ENCODE data around the gene CCSER2. TPM values are rescaled to one million over a fixed set of nuclear protein-coding genes. Genes with fewer than 3 reads are reported as not detected.

Gene CCSER2
- polyA plus RNA-seq, 1 of the 3 experiments (the other 2 are of a cell fraction), result 8.5 TPM

DNA sequence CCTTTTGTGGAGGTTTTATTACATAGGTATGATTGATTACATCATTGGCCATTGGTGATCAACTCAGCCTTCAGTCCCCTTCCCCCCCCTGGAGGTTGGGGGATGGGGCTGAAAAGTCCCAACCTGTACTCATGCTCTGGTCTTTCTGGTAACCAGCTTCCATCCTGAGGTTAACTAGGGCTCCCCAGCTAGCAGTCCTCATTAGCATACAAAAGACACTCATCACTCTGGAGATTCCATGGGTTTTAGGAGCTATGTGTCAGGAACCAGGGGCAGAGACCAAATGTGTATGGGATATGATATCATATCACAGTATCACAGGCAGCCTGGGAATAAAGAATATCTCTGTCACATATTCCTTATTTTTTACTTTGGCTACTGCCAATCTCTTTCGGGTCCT, 13.6 kb downstream of the CCSER2 start:
- H4K20me1 ChIP-seq (ENCODE audit: insufficient read depth), result peaks cover 80% of the 10 kb centered on the region
- no peak for DNase-seq
- H3K9ac ChIP-seq, result no peak overlapping the region
- WGBS (ENCODE audit: low lambda C conversion rate), result 97% methylated on average over 1 of the region's 1 CpG
- no peak overlapping the region for H2AFZ ChIP-seq (ENCODE audit: low read depth)
- ChIA-PET CTCF (interaction anchor here (1.2 to 3.2 kb wide), 3 partner anchors 11 to 195 kb away, joined by 4 to 10 read pairs (median 6); no protein-coding TSS in a partner anchor), POLR2A (no interaction called here)
- TF ChIP-seq MXI1 (IDR thresholded peaks at IDR 0.05; ENCODE audit: low read depth, low read length), result no peak
- TF ChIP-seq RXRA (IDR thresholded peaks at IDR 0.05; ENCODE audit: borderline replicate concordance, low read depth), result no peak
- no peak for TF ChIP-seq MAX (IDR thresholded peaks at IDR 0.05; ENCODE audit: low read depth)
- TF ChIP-seq TAF1 (IDR thresholded peaks at IDR 0.05; ENCODE audit: borderline replicate concordance, low read depth, low read length), result no peak
- TF ChIP-seq RCOR1 (IDR thresholded peaks at IDR 0.05; ENCODE audit: low read length), result no peak
- H3F3A ChIP-seq (replicated peaks; ENCODE audit: insufficient read depth), result peaks cover 7% of the 10 kb centered on the region
- H3K9me3 ChIP-seq, result no peaks in the 10 kb centered on the region
- H3K27me3 ChIP-seq (ENCODE audit: insufficient read depth), result no peaks in the 10 kb centered on the region
- H3K79me2 ChIP-seq (ENCODE audit: insufficient read depth), result peaks cover 99% of the 10 kb centered on the region
- H3K4me3 ChIP-seq (ENCODE audit: low read depth in 2 of 2, low read length in 1 of 2), result no peak overlapping the region
- H3K9me2 ChIP-seq, result no peaks in the 10 kb centered on the region
- peak overlapping the region; percentile 10; the same call in 1 of the 2 replicates for H3K4me2 ChIP-seq
- H3K27ac ChIP-seq (ENCODE audit: low read depth in 2 of 2, low read length in 1 of 2), result no peak overlapping the region
- H3K4me1 ChIP-seq (ENCODE audit: control insufficient read depth in 1 of 2, insufficient read depth in 2 of 2, low read depth in 1 of 2, low read length in 1 of 2), result peaks cover 4 to 16% of the 10 kb centered on the region in 2 experiments; a peak in 3 of 4 replicates
- H3K36me3 ChIP-seq (replicated peaks in 1 of 2; ENCODE audit: control insufficient read depth in 1 of 2, insufficient read depth in 2 of 2, low read length in 1 of 2), result no peaks in the 10 kb centered on the region

DNA sequence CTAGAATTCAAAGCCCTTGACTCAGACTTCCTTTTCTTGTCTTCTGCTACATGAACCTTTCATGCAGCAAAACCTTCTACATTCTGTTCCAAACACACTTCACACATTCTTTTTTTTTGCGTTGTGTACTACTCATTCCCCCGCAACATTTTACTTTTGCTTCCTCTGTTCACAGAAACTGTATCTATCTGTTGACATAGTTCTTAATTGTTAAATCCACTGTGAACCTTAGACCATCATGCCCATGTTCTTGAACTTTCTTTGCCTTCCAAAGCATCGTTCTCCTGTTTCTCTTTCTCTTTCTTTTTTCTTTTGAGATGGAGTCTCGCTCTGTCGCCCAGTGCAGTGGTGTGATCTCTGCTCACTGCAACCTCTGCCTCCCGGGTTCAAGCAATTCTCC, 14.2 kb downstream of the CCSER2 start:
- Histone ChIP-seq H2AFZ (ENCODE audit: low read depth) (no peak overlapping the region), H3K4me1 (ENCODE audit: control insufficient read depth in 1 of 2, insufficient read depth in 2 of 2, low read depth in 1 of 2, low read length in 1 of 2) (peaks cover 0 to 13% of the 10 kb centered on the region in 2 experiments; a peak in 1 of 4 replicates), H3K9me2 (no peaks in the 10 kb centered on the region), H3K36me3 (replicated peaks in 1 of 2; ENCODE audit: control insufficient read depth in 1 of 2, insufficient read depth in 2 of 2, low read length in 1 of 2) (no peaks in the 10 kb centered on the region), H3K4me3 (ENCODE audit: low read depth in 2 of 2, low read length in 1 of 2) (no peak overlapping the region), H3K27me3 (ENCODE audit: insufficient read depth) (no peaks in the 10 kb centered on the region), H3K79me2 (ENCODE audit: insufficient read depth) (peaks cover 98% of the 10 kb centered on the region), H3K4me2 (peak overlapping the region; percentile 10; the same call in 1 of the 2 replicates), H3K27ac (ENCODE audit: low read depth in 2 of 2, low read length in 1 of 2) (no peak overlapping the region), H4K20me1 (ENCODE audit: insufficient read depth) (peaks cover 74% of the 10 kb centered on the region), H3K9ac (no peak overlapping the region), H3F3A (replicated peaks; ENCODE audit: insufficient read depth) (peaks cover 1% of the 10 kb centered on the region), H3K9me3 (no peaks in the 10 kb centered on the region)
- TF ChIP-seq, protein P1, sequence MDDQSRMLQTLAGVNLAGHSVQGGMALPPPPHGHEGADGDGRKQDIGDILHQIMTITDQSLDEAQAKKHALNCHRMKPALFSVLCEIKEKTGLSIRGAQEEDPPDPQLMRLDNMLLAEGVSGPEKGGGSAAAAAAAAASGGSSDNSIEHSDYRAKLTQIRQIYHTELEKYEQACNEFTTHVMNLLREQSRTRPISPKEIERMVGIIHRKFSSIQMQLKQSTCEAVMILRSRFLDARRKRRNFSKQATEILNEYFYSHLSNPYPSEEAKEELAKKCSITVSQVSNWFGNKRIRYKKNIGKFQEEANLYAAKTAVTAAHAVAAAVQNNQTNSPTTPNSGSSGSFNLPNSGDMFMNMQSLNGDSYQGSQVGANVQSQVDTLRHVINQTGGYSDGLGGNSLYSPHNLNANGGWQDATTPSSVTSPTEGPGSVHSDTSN (IDR thresholded peaks at IDR 0.05), result no peak
- TF ChIP-seq YY1 (IDR thresholded peaks at IDR 0.05; ENCODE audit: low read depth), result no peak
- no peak for TF ChIP-seq FOSL2 (IDR thresholded peaks at IDR 0.05; ENCODE audit: borderline replicate concordance, low read depth)
- TF ChIP-seq POLR2AphosphoS5 (IDR thresholded peaks at IDR 0.05; ENCODE audit: low read depth, low read length), result no peak
- TF ChIP-seq MAX (IDR thresholded peaks at IDR 0.05; ENCODE audit: low read depth), result no peak
- TF ChIP-seq MEF2A (IDR thresholded peaks at IDR 0.05; ENCODE audit: borderline replicate concordance, low read depth), result no peak
- no peak for TF ChIP-seq MXI1 (IDR thresholded peaks at IDR 0.05; ENCODE audit: low read depth, low read length)
- TF ChIP-seq EP300 (IDR thresholded peaks at IDR 0.05; ENCODE audit: borderline replicate concordance in 1 of 2, low read depth in 1 of 2, low read length in 1 of 2), result no peak
- no peak for TF ChIP-seq TAF1 (IDR thresholded peaks at IDR 0.05; ENCODE audit: borderline replicate concordance, low read depth, low read length)
- no peak for TF ChIP-seq JUND (IDR thresholded peaks at IDR 0.05)
- TF ChIP-seq RCOR1 (IDR thresholded peaks at IDR 0.05; ENCODE audit: low read length), result no peak
- no peak for TF ChIP-seq SIN3A (IDR thresholded peaks at IDR 0.05; ENCODE audit: borderline replicate concordance, low read depth, low read length)
- TF ChIP-seq RAD21 (IDR thresholded peaks at IDR 0.05; ENCODE audit: low read length), result no peak
- TF ChIP-seq RFX5 (IDR thresholded peaks at IDR 0.05; ENCODE audit: low read length), result no peak
- TF ChIP-seq GABPA (IDR thresholded peaks at IDR 0.05; ENCODE audit: low read depth), result no peak
- no peak for TF ChIP-seq CHD2 (IDR thresholded peaks at IDR 0.05; ENCODE audit: low read length, partially characterized antibody)
- no peak for TF ChIP-seq GATA2 (CRISPR knock-in tag; IDR thresholded peaks at IDR 0.05)
- TF ChIP-seq CTCF (IDR thresholded peaks at IDR 0.05), result no peak
- TF ChIP-seq NFIC (IDR thresholded peaks at IDR 0.05; ENCODE audit: borderline replicate concordance), result no peak
- TF ChIP-seq IRF3 (IDR thresholded peaks at IDR 0.05; ENCODE audit: low read depth, low read length), result no peak
- ChIA-PET POLR2A (no interaction called here), CTCF (interaction anchor here (1.2 to 3.2 kb wide), 2 partner anchors 10 to 195 kb away, joined by 4 to 10 read pairs; no protein-coding TSS in a partner anchor)
- 99% methylated on average over 6 of the region's 6 CpGs for WGBS (ENCODE audit: low lambda C conversion rate)
- DNase-seq, result no peak

Data from SK-N-SH (cell line).